DMS53 (cell line): ENCODE data around the gene TMEM115.
A peak's percentile ranks its signal among the peaks of the same experiment; 100 is the strongest.

ENCODE experiments used
- DNase-seq: peaks from one replicate; lab custom pipeline; 2025; lab: John Stamatoyannopoulos, UW

The TMEM115 gene

DNA sequence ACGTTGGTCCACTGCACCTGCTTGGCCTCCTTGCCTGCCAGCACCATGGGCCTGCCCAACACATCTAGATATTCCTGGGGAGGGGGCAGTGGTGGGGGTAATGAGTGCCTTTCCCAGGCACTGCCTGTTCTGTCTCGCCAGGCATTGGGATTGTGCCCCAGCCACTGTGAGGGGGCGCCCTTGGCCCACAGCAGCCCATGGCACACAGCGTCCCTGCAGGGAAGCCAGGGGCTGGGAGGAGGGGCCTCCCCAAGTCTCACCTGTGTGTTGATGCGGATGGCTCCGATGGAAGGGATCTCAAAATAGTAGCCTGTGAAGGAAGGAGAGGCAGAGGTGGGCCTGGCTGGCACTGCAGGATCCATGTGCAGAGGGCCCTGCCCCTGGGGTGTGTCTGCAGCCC is 18.7 kb upstream of the TMEM115 start:
- DNase-seq, result no peak

GRCh38 chr3:50375258-50375931 is 16.1 kb upstream of the TMEM115 start:
- DNase-seq, result no peak

DNA sequence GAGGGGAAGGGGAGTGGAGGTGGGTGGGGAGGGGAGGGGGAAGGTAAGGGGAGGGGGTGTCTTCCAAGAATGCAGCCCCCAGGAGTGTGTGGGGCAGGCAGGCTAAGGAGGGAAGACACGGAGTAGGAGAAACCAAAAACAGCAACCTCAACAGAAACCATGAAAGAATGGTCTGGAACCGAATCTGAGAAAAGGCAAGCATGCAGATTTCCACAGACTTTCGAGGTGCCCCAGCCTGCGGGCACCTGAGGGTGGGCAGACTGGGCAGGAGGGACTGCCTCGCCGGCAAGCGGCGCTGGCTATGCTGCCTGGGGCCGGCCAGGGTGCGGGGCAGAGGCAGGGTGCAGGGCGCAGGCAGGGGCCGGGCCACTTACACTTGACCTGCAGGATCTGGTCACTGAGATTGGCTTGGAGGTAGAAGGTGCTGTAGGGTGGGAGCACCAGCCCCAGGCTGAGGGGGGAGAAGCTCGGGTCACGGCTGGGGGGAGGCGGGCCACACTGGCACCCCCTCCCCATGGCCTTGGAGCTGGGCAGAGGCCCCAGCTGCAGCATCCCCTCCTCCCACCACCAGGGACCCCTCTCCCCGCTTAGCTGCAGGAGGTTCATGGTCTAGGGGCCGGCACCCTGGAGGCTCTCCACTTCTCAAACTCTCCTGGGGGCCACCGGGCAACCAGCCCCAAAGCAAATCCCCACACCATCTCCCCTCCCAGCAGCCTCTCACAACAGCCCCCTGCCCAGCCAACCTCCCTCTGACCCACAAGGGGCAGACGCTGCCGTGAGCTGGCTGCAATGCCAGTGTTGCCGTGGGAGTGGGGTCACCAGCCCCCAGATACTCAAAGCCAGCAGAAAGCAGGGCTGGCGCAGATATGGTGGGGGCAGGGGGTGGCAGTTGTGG is 15.3 kb upstream of the TMEM115 start:
- no peak for DNase-seq

GRCh38 chr3:50373146-50374051 is 14.1 kb upstream of the TMEM115 start:
- DNase-seq, result no peak

DNA sequence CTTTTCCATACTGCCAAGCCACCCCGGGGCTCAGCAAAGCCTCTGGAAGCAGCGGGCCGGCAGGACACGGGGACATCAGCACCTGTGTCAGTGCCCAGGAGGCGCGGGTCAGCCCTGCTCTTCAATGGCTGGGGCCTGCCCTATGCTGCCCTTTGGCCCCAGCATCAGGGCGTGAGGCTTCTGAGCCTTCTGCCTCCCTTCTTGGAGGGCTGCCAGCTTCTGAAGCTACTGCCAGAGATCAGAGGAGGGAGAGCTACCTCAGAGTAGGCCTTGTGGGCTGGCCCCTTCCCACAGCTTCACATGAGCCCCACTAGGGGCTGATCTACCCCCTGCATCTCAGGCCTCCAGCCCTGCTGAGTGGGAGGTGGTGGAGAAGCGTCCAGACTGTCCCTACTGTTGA is 13.0 kb upstream of the TMEM115 start:
- DNase-seq, result peak; percentile 16

DNA sequence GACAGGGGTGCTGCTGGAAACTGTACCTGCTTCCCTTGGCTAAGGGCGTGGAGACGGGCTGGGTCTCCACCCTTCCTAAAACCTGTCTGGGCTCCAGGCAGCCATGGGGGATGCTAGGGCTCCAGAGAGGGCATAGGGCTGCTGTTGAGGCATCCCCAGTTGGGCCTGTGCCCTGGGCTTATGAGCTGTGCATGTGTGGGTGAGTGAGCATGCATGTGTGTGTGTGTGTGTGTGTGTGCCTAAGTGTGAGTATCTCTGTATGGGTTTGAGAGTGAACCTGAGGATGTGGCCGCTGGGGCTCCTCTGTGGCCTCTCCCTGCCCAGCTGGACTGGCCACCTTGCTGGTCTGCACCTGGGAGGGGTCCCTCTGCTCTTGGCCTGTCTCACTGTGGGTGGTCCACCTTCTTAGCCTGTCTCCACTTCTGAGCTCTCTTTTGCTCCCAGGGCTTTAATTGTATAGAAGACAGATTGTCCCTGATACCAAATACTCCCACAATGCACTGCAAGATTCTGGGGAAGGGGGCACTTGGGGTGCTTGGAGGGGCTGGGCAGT is 11.9 kb upstream of the TMEM115 start:
- no peak for DNase-seq

GRCh38 chr3:50370594-50370993 is 11.3 kb upstream of the TMEM115 start:
- DNase-seq, result peak; percentile 67

DNA sequence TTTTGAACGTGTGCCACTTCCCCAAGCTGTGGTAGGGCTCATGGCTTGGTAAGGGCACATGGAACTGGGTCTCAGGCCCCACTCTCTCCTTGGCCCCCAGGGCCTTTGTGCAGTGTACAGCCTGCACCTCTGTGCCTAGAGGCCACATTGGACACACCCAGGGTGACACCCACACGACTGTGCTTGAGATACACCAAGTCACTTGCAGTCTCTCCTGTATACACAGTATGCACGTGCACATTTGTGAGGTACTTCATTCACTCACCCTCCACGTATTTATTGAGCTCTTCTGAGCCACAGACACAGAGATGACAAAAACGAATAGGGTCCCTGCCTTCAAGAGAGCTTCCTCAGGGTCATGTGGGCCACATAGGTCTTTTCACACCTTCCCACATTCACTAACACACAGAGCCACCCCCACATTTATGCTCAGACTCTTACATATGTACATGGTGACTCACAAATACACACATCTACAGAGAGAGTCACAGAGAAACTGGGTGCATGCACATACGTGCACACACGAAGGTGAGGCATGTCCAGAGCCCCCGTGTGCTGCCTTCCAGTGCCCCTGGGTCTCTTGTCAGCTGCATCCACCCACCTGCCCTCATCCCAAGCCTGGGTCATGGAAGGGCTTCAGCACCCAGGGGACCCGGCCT is 9.8 kb upstream of the TMEM115 start:
- no peak for DNase-seq

DNA sequence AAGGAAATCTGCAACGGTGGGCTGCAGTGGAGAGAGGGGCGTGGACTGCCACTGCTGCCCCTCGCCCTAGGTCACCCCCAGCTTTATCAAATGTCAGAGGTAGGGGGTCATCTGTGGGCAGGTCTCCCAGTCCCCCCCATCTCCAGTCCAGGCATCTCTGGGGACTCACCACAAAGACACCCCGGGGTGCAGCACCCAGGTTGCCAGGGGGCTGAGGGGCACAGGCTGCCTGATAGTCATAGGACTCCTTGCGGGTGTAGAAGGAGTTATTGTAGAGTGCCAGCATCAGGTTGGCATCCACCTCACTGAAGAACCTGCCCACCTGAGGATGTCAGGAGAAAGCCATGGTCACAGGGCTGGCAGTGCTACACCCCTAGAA is 6.5 kb upstream of the TMEM115 start:
- no peak for DNase-seq

GRCh38 chr3:50365080-50365841 is 5.9 kb upstream of the TMEM115 start:
- peak; percentile 5 for DNase-seq

- no peak for DNase-seq
Measured at GRCh38 chr3:50364573-50365079, 5.3 kb upstream of the TMEM115 start.

DNA sequence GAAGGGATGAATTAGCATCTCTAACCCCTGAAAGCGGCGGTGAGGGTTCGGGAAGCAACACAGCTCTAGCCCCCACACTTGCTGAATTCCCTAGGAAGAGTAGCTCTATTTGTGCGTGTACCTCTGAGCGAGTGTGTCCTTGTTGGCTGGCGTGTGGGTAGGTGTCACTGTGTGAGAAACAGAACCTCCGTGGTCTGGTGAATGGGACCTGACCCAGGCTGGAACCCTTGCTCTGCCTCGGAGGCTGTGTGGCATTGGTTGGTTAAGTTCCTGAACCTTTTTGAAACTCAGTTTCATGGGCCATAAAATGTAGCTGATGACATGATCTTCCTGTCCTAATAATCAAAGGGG is 414 bp upstream of the TMEM115 start:
- no peak for DNase-seq

GRCh38 chr3:50358355-50358910 is 888 bp downstream of the TMEM115 start:
- peak; percentile 15 for DNase-seq

DNA sequence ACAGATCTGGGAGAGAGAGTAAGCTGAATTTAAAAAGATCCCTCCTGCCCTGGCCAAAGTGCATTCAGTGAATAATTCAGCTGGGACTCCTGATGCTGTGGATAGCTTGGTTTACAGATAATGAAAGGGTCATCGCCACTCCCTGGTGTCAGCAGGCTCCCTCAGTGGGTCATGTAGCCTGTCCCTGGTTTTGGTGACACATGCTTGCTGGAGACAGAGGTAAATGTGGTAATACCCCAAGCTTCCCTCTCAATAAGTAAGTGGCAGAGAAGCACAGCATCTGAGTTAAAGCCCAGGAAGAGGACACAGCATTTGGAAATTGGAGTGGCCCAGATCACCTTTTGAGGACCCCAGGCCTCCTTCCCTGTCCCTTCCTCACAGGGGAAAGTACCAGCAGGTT is 1.8 kb downstream of the TMEM115 start:
- DNase-seq, result no peak

DNA sequence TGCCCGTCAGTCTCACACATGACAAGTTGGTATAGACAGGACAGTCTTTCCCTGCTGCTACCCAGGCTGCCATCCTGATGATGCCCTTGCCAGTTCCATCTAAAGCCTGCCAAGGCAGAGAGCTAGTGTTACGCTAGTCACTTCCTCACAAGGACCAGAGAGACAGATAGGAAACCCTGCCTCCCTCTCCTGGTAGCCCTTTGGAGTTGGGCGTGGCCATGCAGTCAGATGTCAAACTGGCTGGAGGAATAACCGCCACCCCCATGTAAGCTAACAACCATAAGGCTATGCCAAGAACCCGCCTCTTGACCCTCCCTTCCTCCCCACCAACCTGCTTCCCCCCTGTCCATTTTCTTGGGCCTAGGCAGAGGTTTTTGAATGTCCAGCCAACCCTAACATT is 2.8 kb downstream of the TMEM115 start:
- DNase-seq, result no peak

DNA sequence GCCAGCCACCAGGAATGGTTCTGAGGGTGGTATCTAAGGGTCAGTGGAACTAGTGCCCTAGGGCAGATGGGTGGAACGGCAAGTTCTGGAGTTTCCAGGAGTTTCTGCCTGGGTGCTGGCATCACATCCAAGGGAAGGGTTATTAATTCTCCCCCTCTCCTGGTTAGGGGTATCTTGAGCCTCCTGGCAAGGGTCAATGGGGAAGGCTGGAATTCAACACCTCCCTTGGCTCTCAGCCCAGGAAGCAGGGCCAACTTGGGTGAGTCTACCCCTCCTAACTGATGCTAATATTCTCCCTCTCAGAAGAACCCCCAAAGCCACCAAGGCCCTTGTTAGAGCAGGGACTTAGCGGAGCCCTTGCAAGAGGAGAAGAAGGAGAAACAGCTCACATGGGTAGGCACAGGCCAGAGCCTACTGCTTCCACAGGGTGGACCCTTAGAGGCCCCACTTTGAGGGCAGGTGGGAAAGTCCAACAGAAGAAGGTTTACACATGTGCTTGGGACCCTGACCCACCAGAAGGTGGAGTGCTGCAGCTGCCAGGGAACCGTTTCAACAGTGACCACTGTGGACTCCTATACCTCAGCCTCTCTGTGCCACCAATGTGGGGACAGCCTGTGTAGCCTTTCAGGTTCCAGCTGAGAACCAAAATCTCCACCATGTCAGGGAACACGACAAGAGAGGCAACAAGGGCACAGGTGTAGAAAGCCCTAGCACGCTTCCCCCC is 3.3 kb downstream of the TMEM115 start:
- no peak for DNase-seq

DNA sequence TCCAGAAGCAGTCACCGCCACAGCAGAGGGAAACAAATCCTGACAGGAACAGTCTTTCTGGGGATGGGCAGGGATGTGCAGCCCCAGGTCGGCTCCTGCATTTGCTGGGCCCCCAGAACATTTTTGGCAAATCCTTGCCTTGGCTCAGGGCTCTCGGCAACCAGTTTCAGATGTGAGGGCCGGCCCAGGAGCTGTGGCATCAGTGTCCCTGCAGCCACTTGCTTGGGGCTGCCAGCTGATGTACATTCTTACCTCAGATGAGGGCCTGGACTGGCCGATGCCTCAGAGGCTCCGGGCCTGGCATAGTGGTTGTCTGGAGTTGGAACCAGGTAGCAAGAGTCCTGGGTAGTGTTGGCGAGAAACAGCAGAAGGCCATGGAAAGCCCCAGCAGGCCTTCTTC is 4.5 kb downstream of the TMEM115 start:
- DNase-seq, result no peak

DNA sequence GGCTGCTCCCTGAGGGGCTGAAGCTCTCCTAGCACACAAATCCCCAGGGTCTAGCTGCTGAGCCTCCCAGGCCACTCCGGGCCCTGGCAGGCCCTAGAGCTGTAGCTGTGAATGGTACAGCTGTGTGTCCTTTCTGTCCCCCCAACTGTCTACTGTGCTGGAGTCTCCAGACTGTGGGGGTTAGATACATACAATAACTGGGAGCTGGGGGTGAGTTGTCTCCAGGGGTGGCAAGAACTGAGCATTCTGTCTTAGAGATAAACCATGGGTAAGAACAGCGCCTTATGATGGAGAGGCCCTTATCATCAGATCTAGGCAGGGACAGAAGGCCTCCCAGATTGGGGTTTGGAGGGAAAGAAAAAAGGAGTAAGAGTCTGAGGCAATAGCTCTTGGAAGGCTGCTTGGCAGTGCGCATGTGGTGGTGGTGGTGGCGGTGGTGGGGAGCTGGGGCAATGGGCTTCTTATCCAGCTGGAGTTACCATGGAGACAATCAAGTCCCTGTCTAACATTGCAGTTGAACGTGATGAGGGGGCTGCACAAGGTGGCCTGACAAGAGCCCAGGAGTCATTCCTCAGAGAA is 5.0 kb downstream of the TMEM115 start:
- no peak for DNase-seq

DNA sequence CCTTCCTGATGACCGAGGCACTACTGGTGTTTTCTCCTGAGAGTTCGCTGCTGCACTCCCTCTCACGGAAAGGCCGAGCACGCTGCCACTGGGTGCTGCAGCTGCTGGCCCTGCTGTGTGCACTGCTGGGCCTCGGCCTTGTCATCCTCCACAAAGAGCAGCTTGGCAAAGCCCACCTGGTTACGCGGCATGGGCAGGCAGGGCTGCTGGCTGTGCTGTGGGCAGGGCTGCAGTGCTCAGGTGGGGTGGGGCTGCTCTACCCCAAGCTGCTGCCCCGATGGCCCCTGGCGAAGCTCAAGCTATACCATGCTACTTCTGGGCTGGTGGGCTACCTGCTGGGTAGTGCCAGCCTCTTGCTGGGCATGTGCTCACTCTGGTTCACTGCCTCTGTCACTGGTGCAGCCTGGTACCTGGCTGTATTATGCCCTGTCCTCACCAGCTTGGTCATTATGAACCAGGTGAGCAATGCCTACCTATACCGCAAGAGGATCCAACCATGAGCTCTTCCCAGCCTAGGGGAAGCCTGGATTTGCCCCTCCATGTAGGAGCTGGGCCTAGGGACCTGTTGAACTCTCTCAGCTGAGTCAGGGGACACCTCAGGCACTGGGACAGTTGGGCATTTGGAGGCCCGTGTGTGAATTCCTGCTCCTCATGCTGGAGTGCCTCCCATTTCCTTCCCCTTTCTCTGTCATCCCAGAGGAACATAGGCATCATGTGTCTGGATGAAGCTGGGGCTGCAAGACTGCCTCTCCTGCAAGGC is 5.9 kb downstream of the TMEM115 start:
- DNase-seq, result no peak
